Panc1 (cell line): ENCODE measurements around the gene ASTE1.

Experiments
- CTCF ChIP-seq: fragments of 450-650 bp; IDR thresholded peaks from 2 replicates; pipeline ENCODE4 v1.5.1; 2017; ENCODE audit warnings: mild to moderate bottlenecking
- POLR2AphosphoS5 ChIP-seq: IDR thresholded peaks from 2 replicates; pipeline ENCODE4 v1.6.1; 2012; ENCODE audit warnings: mild to moderate bottlenecking, low read depth, low read length, moderate library complexity
- SIN3A ChIP-seq: IDR thresholded peaks from 2 replicates; pipeline ENCODE4 v1.6.1; 2012; ENCODE audit warnings: low read depth, mild to moderate bottlenecking, low read length, moderate library complexity, borderline replicate concordance; ENCODE audit not compliant: insufficient read depth
- TCF7L2 ChIP-seq: IDR thresholded peaks from 2 replicates; pipeline ENCODE4 v1.6.1; 2011; ENCODE audit warnings: mild to moderate bottlenecking, low read depth, low read length, inconsistent platforms

- no peak for TF ChIP-seq CTCF
- no peak for TF ChIP-seq POLR2AphosphoS5
- no peak for TF ChIP-seq TCF7L2
- no peak for TF ChIP-seq SIN3A
Measured at GRCh38 chr3:130963878-130964277, 62.7 kb downstream of the ASTE1 start.
